DND-41 (cell line): ENCODE measurements around the gene RASGRP1.

ENCODE experiments used
- ATAC-seq: fragments of 200-7000 bp; cut with Tn5 transposase; 3 replicates; pipeline ENCODE4 v1.9.1; 2021; ENCODE audit warnings: low read depth; ENCODE audit not compliant: insufficient read depth
- DNase-seq: peaks from one replicate; pipeline ENCODE4 v3.0.0-alpha.2; 2020
- H2AFZ ChIP-seq: 2 replicates; pipeline ENCODE4 v1.6.0; 2012; ENCODE audit warnings: low read depth, low read length
- H3K27ac ChIP-seq: 2 replicates; pipeline ENCODE4 v1.5.1; 2012; ENCODE audit warnings: low read length, inconsistent platforms
- H3K27me3 ChIP-seq: fragments of 200-600 bp; sonication (generic); 2 replicates; pipeline ENCODE4 v1.6.0; 2012; ENCODE audit warnings: low read length, mild to moderate bottlenecking, inconsistent platforms; ENCODE audit not compliant: insufficient read depth, poor library complexity
- H3K36me3 ChIP-seq: 2 replicates; pipeline ENCODE4 v1.5.1; 2012; ENCODE audit warnings: low read length, inconsistent platforms; ENCODE audit not compliant: insufficient read depth
- H3K4me1 ChIP-seq: 2 replicates; pipeline ENCODE4 v1.5.1; 2012; ENCODE audit warnings: mild to moderate bottlenecking, low read length; ENCODE audit not compliant: insufficient read depth
- H3K4me2 ChIP-seq: 2 replicates; pipeline ENCODE4 v1.6.0; 2012; ENCODE audit warnings: mild to moderate bottlenecking, moderate library complexity, low read length, inconsistent platforms; ENCODE audit not compliant: insufficient read depth
- H3K4me3 ChIP-seq, 2 experiments: fragments of 200-600 bp in 1 of 2; shearing (Covaris generic) in 1 of 2; 2 replicates each; pipeline ENCODE4 v1.5.1; 2012 to 2016; ENCODE audit warnings: inconsistent platforms in 2 of 2, low read length in 2 of 2, mild to moderate bottlenecking in 2 of 2, low read depth in 1 of 2, moderate library complexity in 1 of 2
- H3K79me2 ChIP-seq: 2 replicates; pipeline ENCODE4 v1.6.0; 2012; ENCODE audit warnings: low read length, inconsistent platforms; ENCODE audit not compliant: insufficient read depth
- H3K9ac ChIP-seq: 2 replicates; pipeline ENCODE4 v1.6.0; 2012; ENCODE audit warnings: low read depth, mild to moderate bottlenecking, inconsistent platforms, low read length, moderate library complexity
- H3K9me3 ChIP-seq: 2 replicates; pipeline ENCODE4 v1.5.1; 2012; ENCODE audit warnings: low read length, moderate library complexity, mild to moderate bottlenecking, inconsistent platforms; ENCODE audit not compliant: insufficient read depth, severe bottlenecking
- H4K20me1 ChIP-seq: 2 replicates; pipeline ENCODE4 v1.6.0; 2012; ENCODE audit warnings: low read length; ENCODE audit not compliant: insufficient read depth
- EZH2 ChIP-seq: IDR thresholded peaks from 3 replicates; pipeline ENCODE4 v1.6.1; 2012; ENCODE audit warnings: borderline replicate concordance, low read depth, mild to moderate bottlenecking, moderate library complexity, low read length, inconsistent platforms; ENCODE audit not compliant: severe bottlenecking
- TF ChIP-seq, protein P1 (sequence below): IDR thresholded peaks from 2 replicates; pipeline ENCODE4 v1.5.1; 2012; ENCODE audit warnings: borderline replicate concordance, low read length, moderate library complexity, mild to moderate bottlenecking; ENCODE audit not compliant: poor library complexity, severe bottlenecking; ENCODE audit errors: extremely low read depth

The RASGRP1 gene

DNA sequence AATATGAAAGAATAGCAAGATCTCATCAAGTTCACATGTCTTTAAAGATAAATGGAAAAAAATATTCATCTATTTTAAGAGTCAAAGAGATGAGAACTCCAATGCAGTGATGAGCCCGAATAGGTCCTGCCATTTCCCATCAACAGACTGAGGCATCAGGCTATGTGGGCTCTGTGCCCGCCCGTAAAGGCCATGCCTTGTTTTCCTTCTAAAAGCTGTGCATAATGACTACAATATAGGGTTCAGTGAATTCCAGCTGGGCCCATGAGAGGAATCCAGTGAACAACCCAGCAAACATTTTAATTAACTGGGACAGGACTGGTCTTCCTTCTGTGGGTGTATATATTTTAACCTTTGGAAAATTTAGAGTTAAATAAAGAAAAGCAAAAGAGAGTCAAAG is 44.6 kb downstream of the RASGRP1 start:
- Histone ChIP-seq H3K4me3 (no peak overlapping the region), H2AFZ (no peak overlapping the region), H3K27ac (no peak overlapping the region), H3K36me3 (0 out of 2 replicates have a peak, but pooled peaks cover 4% of the 10 kb centered on the region), H3K9me3 (no peaks in the 10 kb centered on the region), H3K27me3 (no peaks in the 10 kb centered on the region), H3K4me1 (no peaks in the 10 kb centered on the region), H4K20me1 (no peaks in the 10 kb centered on the region), H3K4me2 (no peak overlapping the region), H3K79me2 (no peaks in the 10 kb centered on the region), H3K9ac (no peak overlapping the region)
- ATAC-seq: no peak
- no peak for DNase-seq
- TF ChIP-seq, protein P1, sequence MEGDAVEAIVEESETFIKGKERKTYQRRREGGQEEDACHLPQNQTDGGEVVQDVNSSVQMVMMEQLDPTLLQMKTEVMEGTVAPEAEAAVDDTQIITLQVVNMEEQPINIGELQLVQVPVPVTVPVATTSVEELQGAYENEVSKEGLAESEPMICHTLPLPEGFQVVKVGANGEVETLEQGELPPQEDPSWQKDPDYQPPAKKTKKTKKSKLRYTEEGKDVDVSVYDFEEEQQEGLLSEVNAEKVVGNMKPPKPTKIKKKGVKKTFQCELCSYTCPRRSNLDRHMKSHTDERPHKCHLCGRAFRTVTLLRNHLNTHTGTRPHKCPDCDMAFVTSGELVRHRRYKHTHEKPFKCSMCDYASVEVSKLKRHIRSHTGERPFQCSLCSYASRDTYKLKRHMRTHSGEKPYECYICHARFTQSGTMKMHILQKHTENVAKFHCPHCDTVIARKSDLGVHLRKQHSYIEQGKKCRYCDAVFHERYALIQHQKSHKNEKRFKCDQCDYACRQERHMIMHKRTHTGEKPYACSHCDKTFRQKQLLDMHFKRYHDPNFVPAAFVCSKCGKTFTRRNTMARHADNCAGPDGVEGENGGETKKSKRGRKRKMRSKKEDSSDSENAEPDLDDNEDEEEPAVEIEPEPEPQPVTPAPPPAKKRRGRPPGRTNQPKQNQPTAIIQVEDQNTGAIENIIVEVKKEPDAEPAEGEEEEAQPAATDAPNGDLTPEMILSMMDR: no peak
- no peak for TF ChIP-seq EZH2

DNA sequence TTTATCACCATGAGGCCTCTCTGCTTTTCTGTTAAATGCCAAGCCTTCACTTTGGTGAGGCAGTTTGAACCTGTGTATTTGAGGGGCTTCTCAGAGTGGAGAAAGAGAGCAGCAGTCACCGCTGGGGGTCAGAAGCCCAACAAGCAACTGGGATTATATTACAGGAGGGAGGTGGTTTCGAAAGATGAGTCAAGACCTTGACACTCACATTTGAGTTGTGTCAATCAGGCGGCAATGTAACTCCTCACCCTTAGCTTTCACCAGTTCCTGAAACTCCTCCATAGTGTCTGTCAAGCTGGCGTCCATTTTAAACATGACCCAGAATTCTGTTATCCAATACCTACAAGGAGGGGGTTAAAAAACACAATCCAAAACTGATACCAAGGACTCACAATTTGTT is 46.5 kb downstream of the RASGRP1 start:
- TF ChIP-seq, protein P1: no peak
- TF ChIP-seq EZH2: no peak
- Histone ChIP-seq H3K4me1 (no peaks in the 10 kb centered on the region), H3K27ac (no peak overlapping the region), H3K36me3 (peaks cover 5% of the 10 kb centered on the region; the same call in 1 of the 2 replicates), H3K9ac (no peak overlapping the region), H3K4me2 (no peak overlapping the region), H3K9me3 (no peaks in the 10 kb centered on the region), H3K4me3 (no peak overlapping the region), H3K27me3 (no peaks in the 10 kb centered on the region), H3K79me2 (no peaks in the 10 kb centered on the region), H4K20me1 (no peaks in the 10 kb centered on the region), H2AFZ (no peak overlapping the region)
- DNase-seq (no peak), ATAC-seq (no peak)

DNA sequence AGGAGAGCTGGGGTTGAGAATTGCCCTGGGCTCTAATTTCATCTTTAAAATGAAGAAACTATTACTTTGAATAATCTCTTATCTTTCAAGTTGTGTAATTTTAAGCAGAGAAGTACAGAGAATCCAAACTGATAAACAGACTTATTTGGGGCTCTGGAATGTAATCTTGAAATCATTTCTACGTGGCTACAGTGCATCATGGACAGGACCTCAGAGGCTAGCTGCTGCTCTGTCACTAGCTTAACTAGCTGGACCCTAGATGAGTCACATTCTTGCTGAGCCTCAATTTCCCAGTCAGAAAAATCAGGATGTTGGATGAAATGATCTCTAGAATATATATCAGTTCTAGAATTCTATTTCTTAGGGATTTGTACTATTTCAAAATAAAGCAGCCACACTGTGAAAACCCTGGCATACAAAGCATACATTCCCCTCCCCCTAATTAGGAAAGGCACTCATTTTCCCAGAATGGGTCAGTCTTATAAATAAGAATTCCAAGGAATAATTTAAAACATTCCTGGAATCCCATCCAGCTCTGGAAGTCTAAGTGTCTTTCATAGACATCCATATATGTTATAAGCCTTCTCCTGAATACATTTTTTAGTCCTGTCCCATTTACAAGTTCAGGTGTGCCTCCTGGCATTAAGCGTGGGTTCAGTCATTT is 47.2 kb downstream of the RASGRP1 start:
- TF ChIP-seq EZH2: no peak
- TF ChIP-seq, protein P1: no peak
- H3K9me3 ChIP-seq: no peaks in the 10 kb centered on the region

More for the DNA sequence above, 47.2 kb downstream of the RASGRP1 start:
- DNase-seq (no peak), ATAC-seq (no peak)
- Histone ChIP-seq H3K79me2 (no peaks in the 10 kb centered on the region), H2AFZ (no peak overlapping the region), H3K4me2 (no peak overlapping the region), H3K4me1 (no peaks in the 10 kb centered on the region), H3K27ac (no peak overlapping the region), H3K27me3 (no peaks in the 10 kb centered on the region), H3K9ac (no peak overlapping the region), H3K36me3 (peaks cover 9% of the 10 kb centered on the region; the same call in 1 of the 2 replicates), H4K20me1 (no peaks in the 10 kb centered on the region), H3K4me3 (no peak overlapping the region)
